ENCODE data around the gene CD99L2. TPM values are rescaled to one million over a fixed set of nuclear protein-coding genes. Genes with fewer than 3 reads are reported as not detected.

Gene CD99L2
- 33.2 TPM for total RNA-seq
- long read RNA-seq, transcript CD99L2-203 (11 exons, 3,604 nt), result major isoform, 32 of 69 reads
- long read RNA-seq, partial matches to known transcripts, result 29 of 69 reads
- long read RNA-seq, other reads (novel, unspliced or antisense), result 7 of 69 reads

GRCh38 chrX:150898343-150899190, at the start of gene CD99L2:
TSS of gene CD99L2 (minus strand) at chrX:150898668. CDS start at chrX:150898588, 80 bp downstream.
- intact Hi-C loops (cut with DNase I), result no loop called here
- ATAC-seq, result peak; percentile 98 to 99

GRCh38 chrX:150944233-150944632, 45.8 kb upstream of the CD99L2 start:
- intact Hi-C loops (cut with DNase I), result no loop called here
- H3K4me3 ChIP-seq, result no peak overlapping the region
- H3K27ac ChIP-seq, result no peak overlapping the region
- H3K27me3 ChIP-seq (ENCODE audit: low read depth), result no peaks in the 10 kb centered on the region
- TF ChIP-seq CTCF (IDR thresholded peaks at IDR 0.05), result no peak
- DNase-seq, result no peak
- H3K36me3 ChIP-seq, result no peaks in the 10 kb centered on the region
- no peak for ATAC-seq
- H3K9me3 ChIP-seq, result no peaks in the 10 kb centered on the region
- H3K4me1 ChIP-seq, result no peaks in the 10 kb centered on the region

More at GRCh38 chrX:150898343-150899190, at the start of gene CD99L2:
- no peaks in the 10 kb centered on the region for H3K9me3 ChIP-seq
- H3K27ac ChIP-seq, result peak within 1 kb of the TSS; percentile 71
- H3K4me1 ChIP-seq, result no peaks in the 10 kb centered on the region
- no peak for TF ChIP-seq CTCF (IDR thresholded peaks at IDR 0.05)
- H3K4me3 ChIP-seq, result peak within 1 kb of the TSS; percentile 65
- DNase-seq, result peak; percentile 92
- no peaks in the 10 kb centered on the region for H3K36me3 ChIP-seq
- no peaks in the 10 kb centered on the region for H3K27me3 ChIP-seq (ENCODE audit: low read depth)

- no peak for DNase-seq
- no peaks in the 10 kb centered on the region for H3K4me1 ChIP-seq
- no peak overlapping the region for H3K27ac ChIP-seq
- ATAC-seq, result no peak
- no peak for TF ChIP-seq CTCF (IDR thresholded peaks at IDR 0.05)
- H3K4me3 ChIP-seq, result no peak overlapping the region
- no peaks in the 10 kb centered on the region for H3K27me3 ChIP-seq (ENCODE audit: low read depth)
- intact Hi-C loops (cut with DNase I), result no loop called here
- H3K36me3 ChIP-seq, result no peaks in the 10 kb centered on the region
- H3K9me3 ChIP-seq, result no peaks in the 10 kb centered on the region
Observed at GRCh38 chrX:150942942-150943594, 44.6 kb upstream of the CD99L2 start.

- Histone ChIP-seq H3K4me1 (no peaks in the 10 kb centered on the region), H3K9me3 (no peaks in the 10 kb centered on the region), H3K27ac (no peak overlapping the region), H3K4me3 (no peak overlapping the region), H3K36me3 (no peaks in the 10 kb centered on the region), H3K27me3 (ENCODE audit: low read depth) (no peaks in the 10 kb centered on the region)
- TF ChIP-seq CTCF (IDR thresholded peaks at IDR 0.05), result no peak
- no peak for DNase-seq
- ATAC-seq, result no peak
- intact Hi-C loops (cut with DNase I), result no loop called here
Observed at GRCh38 chrX:150941580-150941979, 43.1 kb upstream of the CD99L2 start.

- Histone ChIP-seq H3K9me3 (no peaks in the 10 kb centered on the region), H3K4me3 (no peak overlapping the region), H3K27me3 (ENCODE audit: low read depth) (no peaks in the 10 kb centered on the region), H3K27ac (no peak overlapping the region), H3K4me1 (no peaks in the 10 kb centered on the region), H3K36me3 (no peaks in the 10 kb centered on the region)
- intact Hi-C loops (cut with DNase I), result no loop called here
- TF ChIP-seq CTCF (IDR thresholded peaks at IDR 0.05), result no peak
- DNase-seq (no peak), ATAC-seq (no peak)
Observed at GRCh38 chrX:150940844-150941495, 42.5 kb upstream of the CD99L2 start.

Measured in lower lobe of right lung (tissue), 2 donors.